ENCODE data around the gene DCHS1.

DCHS1 gene

GRCh38 chr11:6586434-6587359 is 68.9 kb downstream of the DCHS1 start:
- no peak for DNase-seq (ENCODE audit: low spot score)

GRCh38 chr11:6584528-6584927 is 71.1 kb downstream of the DCHS1 start:
- DNase-seq (ENCODE audit: low spot score) = no peak

GRCh38 chr11:6583584-6583983 is 72.0 kb downstream of the DCHS1 start:
- no peak for DNase-seq (ENCODE audit: low spot score)

GRCh38 chr11:6579681-6580080 is 75.9 kb downstream of the DCHS1 start:
- no peak for DNase-seq (ENCODE audit: low spot score)

- no peak for DNase-seq (ENCODE audit: low spot score)
Observed at GRCh38 chr11:6578134-6578533, 77.5 kb downstream of the DCHS1 start.

GRCh38 chr11:6576471-6577373 is 78.9 kb downstream of the DCHS1 start:
- peak; percentile 49 for DNase-seq (ENCODE audit: low spot score)

GRCh38 chr11:6574816-6575715 is 80.5 kb downstream of the DCHS1 start:
- no peak for DNase-seq (ENCODE audit: low spot score)

- DNase-seq (ENCODE audit: low spot score) = no peak
Observed at GRCh38 chr11:6572215-6572614, 83.4 kb downstream of the DCHS1 start.

GRCh38 chr11:6571434-6572008 is 84.1 kb downstream of the DCHS1 start:
- DNase-seq (ENCODE audit: low spot score) = no peak
